ENCODE data around the gene MYADML2.

DNA sequence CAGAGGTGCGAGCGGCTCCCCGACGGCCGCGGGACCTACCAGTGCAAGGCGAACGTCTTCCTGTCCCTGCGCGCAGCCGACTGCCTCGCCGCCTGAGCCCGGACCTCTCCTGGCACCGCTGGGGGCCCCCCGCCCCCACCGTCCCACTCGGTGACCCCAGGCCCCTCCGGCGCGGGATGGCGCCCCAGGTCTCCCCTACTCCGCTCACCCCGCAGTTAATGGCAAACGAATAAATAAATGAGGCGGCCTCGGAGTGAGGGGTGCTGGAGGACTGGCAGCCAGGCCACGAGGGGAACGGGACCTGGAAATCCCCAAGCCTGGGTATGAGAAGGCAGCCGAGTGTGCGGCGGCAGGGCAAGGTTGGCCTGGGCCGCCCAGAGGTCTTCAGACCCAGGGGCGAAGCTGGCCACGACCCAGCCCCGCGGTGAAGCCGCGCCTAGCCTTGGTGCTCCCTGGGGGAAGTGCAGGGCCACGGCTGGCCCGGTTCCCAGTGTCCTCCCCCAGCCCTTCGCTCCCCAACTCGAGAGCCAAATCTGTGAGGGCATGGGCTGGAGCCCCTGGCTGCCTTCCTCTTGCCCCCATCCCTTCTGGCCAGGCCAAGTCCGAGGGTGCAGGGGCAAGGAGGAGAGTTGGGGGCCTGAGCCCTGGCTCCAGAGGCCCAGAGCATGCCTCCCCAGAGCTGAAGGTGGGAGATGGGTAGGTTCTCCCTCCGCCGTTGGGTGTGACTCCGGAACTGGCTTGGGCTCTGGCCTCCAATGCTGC lies 44.2 kb downstream of the MYADML2 start:
- TF ChIP-seq CTCF (IDR thresholded peaks at IDR 0.05 in 8 of 11, conservative IDR thresholded peaks at IDR 0.05 in 3 of 11), result no peak
- TF ChIP-seq POLR2A (IDR thresholded peaks at IDR 0.05), result no peak
- TF ChIP-seq POLR2AphosphoS5 (IDR thresholded peaks at IDR 0.05), result peak in 2 of 3 donors; percentile 9 to 49
